HFFc6 (cell line): Measurements from ENCODE around the gene MUTYH. TPM values are rescaled to one million over a fixed set of nuclear protein-coding genes. Genes with fewer than 3 reads are reported as not detected.

Experiments
- DNase-seq: peaks from one replicate; pipeline ENCODE4 v3.0.0-alpha.2; 2018
- H3K27ac Mint-ChIP-seq: 2 replicates; pipeline ENCODE4 v1.8.0; 2020; ENCODE audit warnings: mild to moderate bottlenecking, mixed read lengths
- H3K27me3 Mint-ChIP-seq: 2 replicates; pipeline ENCODE4 v1.8.0; 2021; ENCODE audit warnings: mild to moderate bottlenecking, moderate library complexity, mixed read lengths; ENCODE audit not compliant: insufficient read depth
- H3K36me3 Mint-ChIP-seq: 2 replicates; pipeline ENCODE4 v1.8.0; 2021; ENCODE audit warnings: low read depth, mixed read lengths
- H3K4me1 Mint-ChIP-seq: 2 replicates; pipeline ENCODE4 v1.8.0; 2020; ENCODE audit warnings: low read depth, mixed read lengths
- H3K4me3 Mint-ChIP-seq: 2 replicates; pipeline ENCODE4 v1.8.0; 2020; ENCODE audit warnings: mild to moderate bottlenecking, moderate library complexity, mixed read lengths
- H3K9me3 Mint-ChIP-seq: 2 replicates; pipeline ENCODE4 v1.8.0; 2020; ENCODE audit warnings: mild to moderate bottlenecking, mixed read lengths
- total RNA-seq, 6 experiments: library from RNA; stranded (reverse); fragmentation: NEBNext Ultra II Directional; extraction: Animal tissue kit (Norgen Biotek cat#: 25700); gene quantifications; 2 replicates in 1 of 6; 3 replicates in 5 of 6; pipeline ENCODE4 v1.2.3, GENCODE V29; 2021
- TF ChIP-seq, protein P1 (sequence below): fragments of 200-600 bp; sonication (generic); IDR thresholded peaks from 2 replicates; pipeline ENCODE4 v1.5.0; 2021; ENCODE audit warnings: antibody characterized with exemption, mild to moderate bottlenecking

MUTYH gene
- total RNA-seq, 6 experiments from 2014 or later, result 8.7 to 12.9 (median 10.5) TPM

DNA sequence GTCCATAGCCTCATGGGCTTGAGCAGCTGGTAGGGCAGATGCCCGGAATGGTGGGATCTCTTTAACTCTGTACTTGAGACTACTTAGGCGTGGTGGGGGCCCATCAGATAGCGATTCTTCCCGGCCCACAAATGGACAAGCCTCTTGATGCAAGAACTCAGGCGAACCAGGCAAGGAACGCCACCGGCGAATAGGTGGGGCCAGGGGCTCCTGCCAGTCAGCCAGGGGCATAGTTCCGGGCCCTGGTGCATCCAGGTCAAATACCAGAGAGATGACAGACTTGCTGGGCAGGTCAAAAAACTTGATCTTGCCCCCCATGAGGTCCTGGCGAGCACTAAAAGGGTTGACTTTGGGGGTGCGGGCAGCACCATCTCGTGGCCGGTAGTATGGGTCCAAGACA, 4.8 kb upstream of the MUTYH start:
- Mint-ChIP-seq H3K27me3 (no peaks in the 10 kb centered on the region), H3K9me3 (no peaks in the 10 kb centered on the region), H3K27ac (no peak overlapping the region), H3K4me1 (peaks cover 42% of the 10 kb centered on the region), H3K36me3 (peaks cover 11% of the 10 kb centered on the region), H3K4me3 (no peak overlapping the region)
- DNase-seq, result no peak
- TF ChIP-seq, protein P1, sequence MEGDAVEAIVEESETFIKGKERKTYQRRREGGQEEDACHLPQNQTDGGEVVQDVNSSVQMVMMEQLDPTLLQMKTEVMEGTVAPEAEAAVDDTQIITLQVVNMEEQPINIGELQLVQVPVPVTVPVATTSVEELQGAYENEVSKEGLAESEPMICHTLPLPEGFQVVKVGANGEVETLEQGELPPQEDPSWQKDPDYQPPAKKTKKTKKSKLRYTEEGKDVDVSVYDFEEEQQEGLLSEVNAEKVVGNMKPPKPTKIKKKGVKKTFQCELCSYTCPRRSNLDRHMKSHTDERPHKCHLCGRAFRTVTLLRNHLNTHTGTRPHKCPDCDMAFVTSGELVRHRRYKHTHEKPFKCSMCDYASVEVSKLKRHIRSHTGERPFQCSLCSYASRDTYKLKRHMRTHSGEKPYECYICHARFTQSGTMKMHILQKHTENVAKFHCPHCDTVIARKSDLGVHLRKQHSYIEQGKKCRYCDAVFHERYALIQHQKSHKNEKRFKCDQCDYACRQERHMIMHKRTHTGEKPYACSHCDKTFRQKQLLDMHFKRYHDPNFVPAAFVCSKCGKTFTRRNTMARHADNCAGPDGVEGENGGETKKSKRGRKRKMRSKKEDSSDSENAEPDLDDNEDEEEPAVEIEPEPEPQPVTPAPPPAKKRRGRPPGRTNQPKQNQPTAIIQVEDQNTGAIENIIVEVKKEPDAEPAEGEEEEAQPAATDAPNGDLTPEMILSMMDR, result no peak

DNA sequence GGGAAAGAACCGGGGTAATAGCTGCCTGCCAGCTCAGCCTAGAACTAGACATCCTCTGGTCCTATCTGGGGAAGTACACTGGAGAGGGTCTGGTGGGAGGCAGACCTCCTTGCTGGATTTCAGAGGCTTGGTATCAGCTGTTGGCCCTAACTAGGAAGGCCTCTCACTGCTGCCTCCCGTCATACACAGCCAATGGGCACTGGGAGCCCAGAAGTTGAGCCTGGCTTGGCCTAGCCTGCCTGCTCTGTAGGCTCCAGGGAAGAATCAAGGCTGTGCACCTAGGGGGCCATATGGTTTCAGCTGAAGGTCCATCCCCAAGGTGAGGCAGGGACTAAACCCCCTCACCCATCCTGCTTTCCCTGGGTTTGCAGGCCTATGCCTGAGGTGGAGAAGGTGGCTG, 4.3 kb upstream of the MUTYH start:
- Mint-ChIP-seq H3K27me3 (no peaks in the 10 kb centered on the region), H3K27ac (no peak overlapping the region), H3K4me3 (no peak overlapping the region), H3K4me1 (peaks cover 43% of the 10 kb centered on the region), H3K36me3 (peaks cover 11% of the 10 kb centered on the region), H3K9me3 (no peaks in the 10 kb centered on the region)
- DNase-seq, result no peak
- TF ChIP-seq, protein P1, result no peak

DNA sequence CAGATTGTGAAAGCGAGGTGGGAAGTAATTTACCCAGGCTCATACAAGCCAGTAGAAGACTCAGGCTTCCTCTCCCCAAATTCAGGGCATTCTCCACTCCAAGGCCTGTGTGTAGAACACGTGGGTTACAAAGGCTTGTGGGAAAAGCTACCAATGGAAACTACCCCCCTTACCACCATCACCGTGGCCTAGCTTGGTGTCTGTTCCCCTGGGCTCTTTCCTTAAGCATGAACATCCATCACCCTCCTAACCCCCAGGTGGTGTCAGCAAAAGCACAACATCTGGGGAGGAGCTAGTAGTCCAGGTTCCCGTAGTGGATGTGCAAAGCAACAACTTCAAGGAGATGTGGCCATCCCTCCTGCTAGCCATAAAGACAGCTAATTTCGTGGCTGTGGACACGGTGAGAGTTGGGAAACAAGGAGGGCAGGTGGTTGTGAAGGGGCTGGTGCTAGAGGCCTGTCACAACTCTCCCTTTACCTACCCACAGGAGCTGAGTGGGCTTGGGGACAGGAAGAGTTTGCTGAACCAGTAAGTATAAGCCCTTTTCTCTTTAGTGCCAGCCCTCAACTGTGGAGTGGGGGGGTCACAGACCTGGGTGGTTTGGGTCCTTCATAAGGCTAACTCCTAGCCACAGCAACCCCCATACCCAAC, 701 bp upstream of the MUTYH start:
- Mint-ChIP-seq H3K27ac (peak overlapping the region; percentile 99), H3K9me3 (no peaks in the 10 kb centered on the region), H3K4me3 (peak overlapping the region; percentile 99), H3K4me1 (peaks cover 47% of the 10 kb centered on the region), H3K36me3 (peaks cover 22% of the 10 kb centered on the region), H3K27me3 (no peaks in the 10 kb centered on the region)
- DNase-seq, result no peak
- TF ChIP-seq, protein P1, result no peak

DNA sequence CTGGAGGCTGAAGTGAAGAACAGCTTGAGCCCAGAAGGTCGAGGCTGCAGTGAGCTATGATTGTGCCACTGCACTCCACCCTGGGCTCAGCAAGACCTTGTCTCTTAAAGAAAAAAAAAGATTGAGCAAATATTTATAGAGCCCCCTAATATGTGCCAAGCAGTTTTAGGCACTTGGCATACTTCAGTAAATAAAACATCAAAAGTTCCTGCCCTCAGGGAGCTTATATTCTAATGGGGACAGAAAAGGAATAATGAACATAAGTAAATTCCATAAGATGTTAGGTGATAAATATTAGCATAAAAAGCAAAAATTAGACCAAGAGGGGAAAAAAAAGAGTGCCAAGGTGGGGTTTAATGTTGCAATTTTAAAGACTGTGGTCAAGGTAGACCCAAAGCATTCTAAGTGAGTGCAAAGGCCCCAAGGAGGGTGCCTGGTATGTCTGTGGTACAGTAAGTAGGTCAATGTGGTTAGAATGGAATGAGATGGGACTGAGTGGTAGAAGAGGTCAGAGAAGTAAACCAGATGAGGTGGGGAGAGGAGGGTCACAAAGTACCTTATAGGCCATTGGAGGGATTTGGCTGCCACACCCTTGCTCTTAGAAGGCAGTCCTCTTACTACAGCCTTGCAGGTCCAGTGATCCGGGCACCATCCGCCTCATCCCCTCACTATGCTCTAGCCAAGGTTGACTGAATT, 2.5 kb downstream of the MUTYH start:
- no peak overlapping the region for H3K4me3 Mint-ChIP-seq

DNA sequence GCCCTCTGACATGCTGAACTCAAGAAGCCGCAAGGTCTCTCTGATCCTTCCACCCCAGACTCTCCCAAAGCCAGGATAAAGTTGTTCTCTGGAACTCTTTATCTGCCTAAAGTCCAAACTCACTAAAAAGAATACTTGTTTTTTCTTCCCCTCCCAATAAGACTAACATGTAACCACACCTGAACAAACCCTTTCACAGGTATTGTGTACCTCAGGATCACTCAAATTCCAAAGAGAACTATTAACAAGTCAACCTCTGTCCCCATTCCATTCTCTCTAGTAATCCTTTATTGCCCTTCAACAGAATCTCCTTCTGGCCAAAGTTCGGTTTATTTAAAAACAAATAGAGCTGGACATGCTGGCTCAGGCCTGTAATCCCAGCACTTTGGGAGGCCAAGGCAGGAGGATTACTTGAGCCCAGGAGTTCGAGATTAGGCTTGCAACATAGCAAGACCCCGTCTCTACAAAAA, 4.3 kb downstream of the MUTYH start:
- no peak overlapping the region for H3K27ac Mint-ChIP-seq

More for the DNA sequence above, 2.5 kb downstream of the MUTYH start:
- DNase-seq, result no peak
- TF ChIP-seq, protein P1, result no peak
- Mint-ChIP-seq H3K36me3 (peaks cover 10% of the 10 kb centered on the region; the same call in 1 of the 2 replicates), H3K27me3 (no peaks in the 10 kb centered on the region), H3K27ac (no peak overlapping the region), H3K9me3 (no peaks in the 10 kb centered on the region), H3K4me1 (peaks cover 50% of the 10 kb centered on the region)

More for the DNA sequence above, 4.3 kb downstream of the MUTYH start:
- Mint-ChIP-seq H3K4me1 (peaks cover 39% of the 10 kb centered on the region), H3K36me3 (peaks cover 10% of the 10 kb centered on the region; the same call in 1 of the 2 replicates), H3K9me3 (no peaks in the 10 kb centered on the region), H3K4me3 (no peak overlapping the region), H3K27me3 (no peaks in the 10 kb centered on the region)
- no peak for DNase-seq
- TF ChIP-seq, protein P1, result no peak
